Ishikawa (cell line): Measurements from ENCODE around the gene MARCHF6.

Experiments used
- CEBPB ChIP-seq: IDR thresholded peaks from 2 replicates; pipeline ENCODE4 v1.6.1; 2012
- CREB1 ChIP-seq: IDR thresholded peaks from 2 replicates; pipeline ENCODE4 v1.6.1; 2012; ENCODE audit warnings: low read depth
- EGR1 ChIP-seq: IDR thresholded peaks from 2 replicates; pipeline ENCODE4 v1.6.1; 2012
- EP300 ChIP-seq: IDR thresholded peaks from 2 replicates; pipeline ENCODE4 v1.6.1; 2012; ENCODE audit warnings: borderline replicate concordance
- FOXM1 ChIP-seq: IDR thresholded peaks from 2 replicates; pipeline ENCODE4 v1.6.1; 2012; ENCODE audit warnings: low read depth, borderline replicate concordance
- NFIC ChIP-seq: IDR thresholded peaks from 2 replicates; pipeline ENCODE4 v1.6.1; 2012
- RAD21 ChIP-seq: IDR thresholded peaks from 2 replicates; pipeline ENCODE4 v1.6.1; 2012; ENCODE audit warnings: low read depth
- TAF1 ChIP-seq: IDR thresholded peaks from 2 replicates; pipeline ENCODE4 v1.6.1; 2012; ENCODE audit warnings: low read depth, mild to moderate bottlenecking
- TCF12 ChIP-seq: IDR thresholded peaks from 2 replicates; pipeline ENCODE4 v1.6.1; 2012; ENCODE audit warnings: low read depth
- TEAD4 ChIP-seq: IDR thresholded peaks from 2 replicates; pipeline ENCODE4 v1.6.1; 2012
- USF1 ChIP-seq: IDR thresholded peaks from 2 replicates; pipeline ENCODE4 v1.6.1; 2012
- ZBTB7A ChIP-seq: IDR thresholded peaks from 2 replicates; pipeline ENCODE4 v1.6.1; 2012; ENCODE audit warnings: low read depth
- TF ChIP-seq, protein P1 (sequence below): IDR thresholded peaks from 2 replicates; pipeline ENCODE4 v1.6.1; 2012; ENCODE audit warnings: low read depth, mild to moderate bottlenecking
- TF ChIP-seq, protein P2 (sequence below): IDR thresholded peaks from 2 replicates; pipeline ENCODE4 v1.6.1; 2012

MARCHF6 gene

DNA sequence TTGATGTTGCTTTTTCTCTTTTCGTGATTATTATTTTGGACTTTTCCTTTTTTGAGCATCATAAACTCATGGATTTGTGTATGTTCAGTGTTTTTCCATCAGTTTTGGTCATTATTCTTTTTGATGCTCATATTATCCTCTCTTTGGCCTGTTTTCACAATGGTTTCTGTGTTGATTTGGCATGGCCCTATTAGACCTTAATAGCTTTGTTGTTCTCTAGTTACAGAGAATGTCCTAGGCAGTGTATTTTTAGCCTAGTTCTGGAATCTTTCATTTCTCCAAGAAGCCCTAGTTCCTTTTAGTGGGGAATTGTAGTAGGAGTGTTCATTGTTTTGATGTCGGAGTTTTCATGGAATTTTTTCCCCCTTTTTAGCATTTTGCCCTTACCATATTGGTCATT is 46.9 kb downstream of the MARCHF6 start:
- TF ChIP-seq ZBTB7A, result no peak
- TF ChIP-seq, protein P1, sequence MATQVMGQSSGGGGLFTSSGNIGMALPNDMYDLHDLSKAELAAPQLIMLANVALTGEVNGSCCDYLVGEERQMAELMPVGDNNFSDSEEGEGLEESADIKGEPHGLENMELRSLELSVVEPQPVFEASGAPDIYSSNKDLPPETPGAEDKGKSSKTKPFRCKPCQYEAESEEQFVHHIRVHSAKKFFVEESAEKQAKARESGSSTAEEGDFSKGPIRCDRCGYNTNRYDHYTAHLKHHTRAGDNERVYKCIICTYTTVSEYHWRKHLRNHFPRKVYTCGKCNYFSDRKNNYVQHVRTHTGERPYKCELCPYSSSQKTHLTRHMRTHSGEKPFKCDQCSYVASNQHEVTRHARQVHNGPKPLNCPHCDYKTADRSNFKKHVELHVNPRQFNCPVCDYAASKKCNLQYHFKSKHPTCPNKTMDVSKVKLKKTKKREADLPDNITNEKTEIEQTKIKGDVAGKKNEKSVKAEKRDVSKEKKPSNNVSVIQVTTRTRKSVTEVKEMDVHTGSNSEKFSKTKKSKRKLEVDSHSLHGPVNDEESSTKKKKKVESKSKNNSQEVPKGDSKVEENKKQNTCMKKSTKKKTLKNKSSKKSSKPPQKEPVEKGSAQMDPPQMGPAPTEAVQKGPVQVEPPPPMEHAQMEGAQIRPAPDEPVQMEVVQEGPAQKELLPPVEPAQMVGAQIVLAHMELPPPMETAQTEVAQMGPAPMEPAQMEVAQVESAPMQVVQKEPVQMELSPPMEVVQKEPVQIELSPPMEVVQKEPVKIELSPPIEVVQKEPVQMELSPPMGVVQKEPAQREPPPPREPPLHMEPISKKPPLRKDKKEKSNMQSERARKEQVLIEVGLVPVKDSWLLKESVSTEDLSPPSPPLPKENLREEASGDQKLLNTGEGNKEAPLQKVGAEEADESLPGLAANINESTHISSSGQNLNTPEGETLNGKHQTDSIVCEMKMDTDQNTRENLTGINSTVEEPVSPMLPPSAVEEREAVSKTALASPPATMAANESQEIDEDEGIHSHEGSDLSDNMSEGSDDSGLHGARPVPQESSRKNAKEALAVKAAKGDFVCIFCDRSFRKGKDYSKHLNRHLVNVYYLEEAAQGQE, result no peak
- TF ChIP-seq CEBPB, result no peak
- TF ChIP-seq, protein P2, sequence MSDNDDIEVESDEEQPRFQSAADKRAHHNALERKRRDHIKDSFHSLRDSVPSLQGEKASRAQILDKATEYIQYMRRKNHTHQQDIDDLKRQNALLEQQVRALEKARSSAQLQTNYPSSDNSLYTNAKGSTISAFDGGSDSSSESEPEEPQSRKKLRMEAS, result no peak
- TF ChIP-seq FOXM1, result no peak
- no peak for TF ChIP-seq TCF12
- no peak for TF ChIP-seq EP300
- no peak for TF ChIP-seq TEAD4
- TF ChIP-seq CREB1, result no peak
- TF ChIP-seq NFIC, result no peak
- TF ChIP-seq RAD21, result no peak
- no peak for TF ChIP-seq USF1

DNA sequence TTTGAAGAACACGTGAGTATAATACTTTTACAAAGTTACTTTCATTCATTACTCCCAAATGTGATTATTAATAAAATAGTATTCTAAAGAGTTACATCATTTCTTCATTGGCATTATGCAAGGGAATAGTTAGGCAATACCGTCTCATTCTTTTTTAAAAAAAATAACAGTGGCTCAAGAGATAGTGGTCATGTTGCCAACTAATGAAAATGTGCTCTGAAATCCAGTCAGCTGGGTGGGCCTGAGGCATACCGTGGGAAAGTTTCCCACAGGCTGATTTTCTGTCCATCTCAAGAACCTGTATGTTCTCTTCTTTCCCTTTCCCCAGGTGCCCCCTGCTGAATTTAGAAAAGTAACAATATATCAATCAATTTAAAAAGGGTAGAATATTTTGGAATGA is 47.3 kb downstream of the MARCHF6 start:
- TF ChIP-seq USF1 (no peak), TAF1 (no peak)

GRCh38 chr5:10401498-10401897 is 48.0 kb downstream of the MARCHF6 start:
- TF ChIP-seq EGR1, result no peak
